Stimulated activated naive CD8-positive, alpha-beta T cell treated with anti-CD3 and anti-CD28 coated beads, Interleukin-15, amount 100 ng/mL, for 72 hours (primary cell): Measurements from ENCODE around the gene LITAF.

ENCODE experiments used
- ATAC-seq: fragments of 150-1000 bp; cut with Tn5 transposase; 2 replicates; pipeline ENCODE4 v1.10.0; 2021; ENCODE audit warnings: mild to moderate bottlenecking, moderate library complexity
- DNase-seq, 2 donors: peaks; one replicate each; pipeline ENCODE4 v3.0.0; 2021 to 2022
- H3K27ac Mint-ChIP-seq, 2 donors: one replicate each; pipeline ENCODE4 v1.8.0; 2022; ENCODE audit warnings: mild to moderate bottlenecking in 2 of 2, mixed read lengths in 2 of 2, moderate library complexity in 2 of 2
- H3K27me3 Mint-ChIP-seq: one replicate; pipeline ENCODE4 v1.8.0; 2022; ENCODE audit warnings: mixed read lengths
- H3K4me1 Mint-ChIP-seq: one replicate; pipeline ENCODE4 v1.8.0; 2022; ENCODE audit warnings: mild to moderate bottlenecking, mixed read lengths
- H3K4me3 Mint-ChIP-seq, 2 donors: one replicate each; pipeline ENCODE4 v1.8.0; 2022; ENCODE audit warnings: mild to moderate bottlenecking in 2 of 2, mixed read lengths in 2 of 2, moderate library complexity in 1 of 2
- H3K9me3 Mint-ChIP-seq, 2 donors: one replicate each; pipeline ENCODE4 v1.8.0; 2022; ENCODE audit warnings: mixed read lengths in 2 of 2

The LITAF gene

DNA sequence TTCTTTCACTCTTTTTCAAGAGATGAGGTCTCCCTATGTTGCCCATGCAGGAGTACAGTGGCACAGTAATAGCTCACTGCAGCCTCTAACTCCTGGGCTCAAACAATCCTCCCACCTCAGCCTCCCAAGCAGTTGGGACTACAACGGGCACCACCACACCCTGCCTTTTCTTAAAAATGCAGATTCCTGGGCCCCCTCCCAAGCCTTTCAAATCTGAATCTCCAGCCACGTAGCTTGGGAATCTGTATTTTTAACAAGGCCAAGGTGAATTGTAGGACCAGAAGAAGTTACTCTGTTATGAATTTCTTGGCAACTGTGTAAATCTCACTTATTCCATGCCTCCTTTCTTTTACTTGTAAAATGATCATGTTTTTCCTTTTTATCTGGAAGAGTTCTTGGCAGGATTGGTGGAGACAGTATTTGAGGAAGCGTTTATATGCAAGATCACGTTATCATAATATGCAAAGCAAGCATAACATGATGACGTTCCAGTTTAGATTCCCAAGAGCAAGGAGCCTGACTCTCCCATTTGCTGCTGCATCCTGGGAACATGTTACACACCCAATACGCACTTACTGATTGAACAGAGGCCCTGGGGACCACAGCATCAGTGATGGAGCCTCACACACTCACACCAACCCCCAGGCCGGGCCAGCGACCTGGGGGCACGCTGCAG, 44.5 kb downstream of the LITAF start:
- Mint-ChIP-seq H3K4me1 (peaks cover 16% of the 10 kb centered on the region), H3K4me3 (no peak overlapping the region), H3K27ac (peak overlapping the region; percentile 14 to 24), H3K27me3 (no peaks in the 10 kb centered on the region), H3K9me3 (no peaks in the 10 kb centered on the region)
- no peak for DNase-seq
- no peak for ATAC-seq

- no peak for ATAC-seq
- no peaks in the 10 kb centered on the region for H3K27me3 Mint-ChIP-seq
- DNase-seq = no peak
- H3K4me3 Mint-ChIP-seq = no peak overlapping the region
- H3K27ac Mint-ChIP-seq = peak overlapping the region in 1 of 2 donors; percentile 39
- no peaks in the 10 kb centered on the region for H3K9me3 Mint-ChIP-seq
- peaks cover 5% of the 10 kb centered on the region for H3K4me1 Mint-ChIP-seq
Observed at GRCh38 chr16:11539641-11540050, 47.1 kb downstream of the LITAF start.

- no peak overlapping the region for H3K4me3 Mint-ChIP-seq
- peaks cover 5% of the 10 kb centered on the region for H3K4me1 Mint-ChIP-seq
- H3K27ac Mint-ChIP-seq = no peak overlapping the region
- no peaks in the 10 kb centered on the region for H3K9me3 Mint-ChIP-seq
- ATAC-seq (no peak), DNase-seq (no peak)
- H3K27me3 Mint-ChIP-seq = no peaks in the 10 kb centered on the region
Observed at GRCh38 chr16:11538880-11539279, 47.8 kb downstream of the LITAF start.

DNA sequence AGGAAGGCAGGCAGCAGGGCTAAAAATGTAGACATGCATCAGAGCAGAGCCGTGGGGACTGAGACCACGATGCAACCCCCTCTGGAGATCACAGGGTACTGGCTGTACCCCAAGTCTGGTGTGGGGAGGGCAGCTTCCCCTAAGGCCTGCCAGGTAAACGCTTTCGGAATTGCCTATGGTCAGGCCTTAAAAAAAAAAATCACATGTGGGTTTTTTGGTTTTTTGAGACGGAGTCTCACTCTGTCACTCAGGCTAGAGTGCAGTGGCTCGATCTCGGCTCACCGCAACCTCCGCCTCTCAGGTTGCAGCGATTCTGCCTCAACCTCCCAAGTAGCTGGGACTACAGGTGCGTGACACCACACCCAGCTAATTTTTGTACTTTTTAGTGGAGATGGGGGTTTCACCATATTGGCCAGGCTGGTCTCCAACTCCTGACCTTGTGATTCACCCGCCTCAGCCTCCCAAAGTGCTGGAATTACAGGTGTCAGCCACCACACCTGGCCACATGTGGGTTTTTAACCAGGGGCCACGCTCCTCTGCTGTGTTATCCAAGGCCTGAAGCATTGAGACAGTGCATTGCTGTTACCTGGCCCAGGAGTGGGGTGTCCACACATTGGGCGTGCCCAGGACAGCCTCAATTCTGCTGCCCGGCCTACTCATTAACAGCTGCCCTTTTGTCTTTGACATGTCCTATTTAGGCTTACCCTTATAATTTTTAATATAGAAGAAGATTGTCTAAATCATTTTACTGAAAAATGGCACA, 50.4 kb downstream of the LITAF start:
- H3K27ac Mint-ChIP-seq = no peak overlapping the region
- H3K9me3 Mint-ChIP-seq = no peaks in the 10 kb centered on the region
- no peak overlapping the region for H3K4me3 Mint-ChIP-seq
- DNase-seq = no peak
- no peaks in the 10 kb centered on the region for H3K27me3 Mint-ChIP-seq
- no peak for ATAC-seq
- H3K4me1 Mint-ChIP-seq = peaks cover 13% of the 10 kb centered on the region

DNA sequence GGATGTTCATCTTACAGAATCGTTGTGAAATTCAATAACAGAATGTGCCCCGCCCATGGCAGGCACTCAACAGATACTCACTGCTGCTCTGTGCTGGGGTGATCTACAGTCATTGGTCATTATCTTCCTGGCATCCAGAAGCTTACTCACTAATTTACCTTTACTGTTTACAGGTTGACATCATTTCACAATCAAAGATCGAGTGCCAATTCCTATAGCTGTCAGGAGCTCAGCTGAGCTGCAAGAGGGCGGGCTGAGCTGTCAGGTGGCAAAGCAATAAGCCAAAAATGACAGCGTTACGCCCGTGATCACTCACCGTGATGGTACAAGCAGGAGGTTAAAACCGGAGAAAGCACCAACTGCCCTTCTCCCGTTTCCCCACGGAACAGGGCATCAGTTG, 51.2 kb downstream of the LITAF start:
- Mint-ChIP-seq H3K9me3 (no peaks in the 10 kb centered on the region), H3K4me3 (no peak overlapping the region), H3K27ac (no peak overlapping the region), H3K4me1 (peaks cover 13% of the 10 kb centered on the region), H3K27me3 (no peaks in the 10 kb centered on the region)
- DNase-seq = no peak
- no peak for ATAC-seq

DNA sequence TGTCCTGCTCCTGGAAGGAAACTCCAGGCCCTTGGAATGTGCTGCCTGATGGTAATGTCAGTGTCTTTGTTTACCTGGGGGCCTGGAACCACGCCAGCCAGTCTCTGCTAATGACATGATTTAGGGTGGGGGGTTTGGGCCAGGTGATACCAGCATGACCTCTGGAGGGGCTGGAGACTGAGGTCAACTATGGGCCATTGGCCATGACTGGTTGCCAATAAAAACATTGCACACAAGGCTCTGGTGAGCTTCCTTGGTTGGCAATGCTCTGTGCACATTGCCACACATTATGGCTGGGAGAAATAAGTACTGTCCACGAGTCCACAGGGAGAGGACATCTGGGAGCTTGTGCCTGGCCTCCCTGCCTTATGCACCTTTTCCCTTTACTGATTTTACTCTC, 52.5 kb downstream of the LITAF start:
- Mint-ChIP-seq H3K27me3 (no peaks in the 10 kb centered on the region), H3K4me1 (peaks cover 8% of the 10 kb centered on the region), H3K27ac (no peak overlapping the region), H3K4me3 (no peak overlapping the region), H3K9me3 (no peaks in the 10 kb centered on the region)
- ATAC-seq (no peak), DNase-seq (no peak)

- H3K4me3 Mint-ChIP-seq = no peak overlapping the region
- ATAC-seq (no peak), DNase-seq (no peak)
- no peaks in the 10 kb centered on the region for H3K9me3 Mint-ChIP-seq
- H3K27me3 Mint-ChIP-seq = no peaks in the 10 kb centered on the region
- peaks cover 8% of the 10 kb centered on the region for H3K4me1 Mint-ChIP-seq
- H3K27ac Mint-ChIP-seq = peak overlapping the region in 1 of 2 donors; percentile 82
Observed at GRCh38 chr16:11533588-11533987, 53.1 kb downstream of the LITAF start.

- DNase-seq = no peak
- ATAC-seq = no peak
- Mint-ChIP-seq H3K4me1 (peaks cover 8% of the 10 kb centered on the region), H3K27me3 (no peaks in the 10 kb centered on the region), H3K9me3 (no peaks in the 10 kb centered on the region), H3K27ac (no peak overlapping the region), H3K4me3 (no peak overlapping the region)
Observed at GRCh38 chr16:11530171-11530940, 56.4 kb downstream of the LITAF start.

DNA sequence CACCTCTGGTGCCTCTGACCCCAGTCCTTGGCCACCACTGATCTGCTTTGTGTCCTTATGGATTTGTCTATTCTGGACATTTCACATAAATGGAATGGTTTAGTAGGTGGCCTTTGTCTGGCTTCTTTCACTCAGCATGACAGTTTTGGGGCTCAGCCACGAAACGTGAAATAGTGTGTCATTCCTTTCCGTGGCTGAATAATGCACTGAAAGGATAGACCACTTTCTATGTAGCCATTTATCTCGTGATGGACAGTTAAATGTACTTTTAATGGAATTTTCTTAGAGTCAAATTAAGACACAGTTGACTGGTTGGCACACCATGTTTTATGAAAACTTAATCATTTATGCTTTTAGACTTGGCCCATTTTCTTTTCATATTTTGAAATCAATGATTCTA, 57.4 kb downstream of the LITAF start:
- Mint-ChIP-seq H3K9me3 (no peaks in the 10 kb centered on the region), H3K4me1 (peaks cover 8% of the 10 kb centered on the region), H3K4me3 (no peak overlapping the region), H3K27ac (no peak overlapping the region), H3K27me3 (no peaks in the 10 kb centered on the region)
- DNase-seq = no peak
- no peak for ATAC-seq

- H3K9me3 Mint-ChIP-seq = no peaks in the 10 kb centered on the region
- ATAC-seq = no peak
- no peak overlapping the region for H3K4me3 Mint-ChIP-seq
- H3K27me3 Mint-ChIP-seq = no peaks in the 10 kb centered on the region
- no peak for DNase-seq
- H3K4me1 Mint-ChIP-seq = peaks cover 8% of the 10 kb centered on the region
- H3K27ac Mint-ChIP-seq = no peak overlapping the region
Observed at GRCh38 chr16:11528053-11528452, 58.7 kb downstream of the LITAF start.

DNA sequence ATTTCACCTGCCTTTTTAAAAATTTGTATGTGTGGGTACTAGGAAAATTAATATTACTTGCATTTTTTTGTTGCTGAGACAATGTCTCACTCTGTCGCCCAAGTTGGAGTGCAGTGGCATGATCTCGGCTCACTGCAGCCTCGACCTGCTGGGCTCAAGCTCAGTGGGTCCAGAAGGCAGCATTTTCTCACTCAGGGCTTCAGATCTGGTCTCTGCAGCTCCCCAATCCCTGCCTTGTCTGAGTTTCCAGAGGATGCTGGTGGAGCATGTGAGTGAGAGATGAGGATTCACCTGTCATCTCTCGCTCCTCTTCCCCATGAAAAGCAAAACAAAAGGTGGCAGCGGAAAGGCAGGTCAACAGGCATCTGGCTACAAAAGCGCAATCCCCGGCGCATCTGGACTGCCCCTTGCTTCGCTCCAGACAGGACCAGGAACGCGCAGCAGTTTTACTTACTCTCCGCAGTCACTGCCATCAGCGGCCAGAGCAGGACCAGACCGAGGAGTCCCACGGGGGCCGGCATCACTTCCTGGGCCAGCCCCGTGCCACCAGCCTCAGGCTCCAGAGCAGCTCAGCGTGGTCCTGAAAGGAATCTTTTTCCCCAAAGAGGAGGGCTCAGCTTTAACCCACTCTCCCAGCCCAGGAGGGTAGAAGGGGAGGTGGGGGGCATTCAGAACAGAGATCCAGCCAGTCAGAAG, 59.9 kb downstream of the LITAF start:
- Mint-ChIP-seq H3K4me3 (no peak overlapping the region), H3K9me3 (peaks cover 0 to 3% of the 10 kb centered on the region in 2 donors), H3K4me1 (no peaks in the 10 kb centered on the region), H3K27ac (no peak overlapping the region), H3K27me3 (no peaks in the 10 kb centered on the region)
- ATAC-seq = no peak
- no peak for DNase-seq

GRCh38 chr16:11524098-11524760, 62.5 kb downstream of the LITAF start:
- H3K27ac Mint-ChIP-seq = no peak overlapping the region
- no peak overlapping the region for H3K4me3 Mint-ChIP-seq
- ATAC-seq (no peak), DNase-seq (no peak)
- peaks cover 9 to 13% of the 10 kb centered on the region in 2 donors for H3K9me3 Mint-ChIP-seq
- no peaks in the 10 kb centered on the region for H3K27me3 Mint-ChIP-seq
- no peaks in the 10 kb centered on the region for H3K4me1 Mint-ChIP-seq

DNA sequence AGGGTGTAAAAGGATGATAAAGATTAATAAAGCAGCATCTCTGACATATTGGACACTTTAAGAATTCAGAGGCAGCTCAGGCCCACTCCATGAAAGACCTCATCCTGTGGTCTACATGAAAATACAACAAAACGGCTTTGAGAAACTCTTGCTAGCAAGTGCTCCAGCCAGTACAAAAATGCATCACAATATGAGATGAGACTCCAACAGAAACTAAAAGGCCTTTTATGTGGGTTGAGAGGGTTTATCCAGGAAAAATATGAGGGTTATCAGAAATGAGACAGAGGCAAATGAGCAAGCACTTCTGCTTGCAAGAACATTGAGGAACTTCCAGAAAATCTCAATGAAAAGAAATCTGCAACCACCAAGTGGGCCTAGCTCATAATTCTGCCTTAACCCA, 65.7 kb downstream of the LITAF start:
- no peaks in the 10 kb centered on the region for H3K27me3 Mint-ChIP-seq
- no peaks in the 10 kb centered on the region for H3K4me1 Mint-ChIP-seq
- no peak for ATAC-seq
- no peak for DNase-seq
- no peak overlapping the region for H3K27ac Mint-ChIP-seq
- no peak overlapping the region for H3K4me3 Mint-ChIP-seq
- H3K9me3 Mint-ChIP-seq = peaks cover 9 to 13% of the 10 kb centered on the region in 2 donors

GRCh38 chr16:11520442-11520841, 66.3 kb downstream of the LITAF start:
- DNase-seq = no peak
- ATAC-seq = no peak
- H3K27ac Mint-ChIP-seq = no peak overlapping the region
- H3K4me1 Mint-ChIP-seq = no peaks in the 10 kb centered on the region
- peaks cover 9 to 13% of the 10 kb centered on the region in 2 donors for H3K9me3 Mint-ChIP-seq
- no peaks in the 10 kb centered on the region for H3K27me3 Mint-ChIP-seq
- no peak overlapping the region for H3K4me3 Mint-ChIP-seq

GRCh38 chr16:11517961-11518360, 68.8 kb downstream of the LITAF start:
- Mint-ChIP-seq H3K4me3 (no peak overlapping the region), H3K9me3 (peaks cover 9 to 13% of the 10 kb centered on the region in 2 donors), H3K27me3 (no peaks in the 10 kb centered on the region), H3K4me1 (no peaks in the 10 kb centered on the region), H3K27ac (peak overlapping the region in 1 of 2 donors; percentile 70)
- DNase-seq (no peak), ATAC-seq (no peak)
